Urothelium cell line (cell line): ENCODE results near the gene RBM26.

Experiments
- DNase-seq: peaks from one replicate; pipeline ENCODE4 v3.0.0; 2011; ENCODE audit warnings: low spot score, mixed read lengths
- FAIRE-seq: peaks from 2 replicates; lab custom pipeline; 2011; peaks lifted over from hg19 to GRCh38; lab: Jason Lieb, UNC

RBM26 gene

GRCh38 chr13:79346300-79346914 lies 59.6 kb downstream of the RBM26 start:
- FAIRE-seq (no peak), DNase-seq (no peak)

GRCh38 chr13:79341202-79341601 lies 64.9 kb downstream of the RBM26 start:
- no peak for DNase-seq
- no peak for FAIRE-seq

GRCh38 chr13:79340490-79340889 lies 65.6 kb downstream of the RBM26 start:
- no peak for FAIRE-seq
- no peak for DNase-seq

DNA sequence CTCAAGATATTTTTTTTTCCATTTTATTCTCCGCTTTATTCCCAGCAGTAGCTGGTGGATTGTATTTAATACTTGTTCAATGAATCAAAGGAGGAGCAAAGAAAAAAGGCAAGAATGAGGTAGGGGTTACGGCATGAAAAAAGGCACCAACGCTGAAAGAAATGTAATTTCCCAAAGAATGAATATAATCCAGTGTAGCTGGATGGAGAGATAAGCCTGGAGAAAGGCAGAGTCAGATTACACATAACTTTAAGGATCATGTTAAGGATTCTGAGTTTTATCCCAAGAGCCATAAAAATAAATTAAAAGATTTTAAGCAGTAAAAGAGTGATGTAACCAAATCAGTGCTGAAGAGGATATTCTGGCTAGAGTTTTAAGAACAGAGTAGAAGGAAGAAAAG lies 67.7 kb downstream of the RBM26 start:
- FAIRE-seq (no peak), DNase-seq (no peak)

DNA sequence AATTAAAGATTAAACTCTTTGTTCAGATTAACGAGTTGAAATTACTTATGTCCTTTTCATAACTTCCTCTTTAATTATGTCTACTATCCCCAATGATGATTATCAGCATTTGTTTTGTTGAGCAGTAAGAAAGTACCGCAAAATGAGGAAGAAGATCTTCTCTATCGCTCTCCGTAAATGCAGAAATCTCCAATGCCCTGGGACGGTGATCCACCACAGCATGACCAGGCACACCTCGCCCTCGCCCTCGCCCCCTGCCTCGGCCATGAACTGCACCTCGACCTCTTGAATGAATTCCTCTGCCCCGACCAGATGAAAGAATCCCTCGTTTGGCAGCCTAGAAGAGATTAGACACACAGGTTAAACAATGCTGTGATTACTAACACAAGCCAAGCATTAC lies 69.1 kb downstream of the RBM26 start:
- DNase-seq (no peak), FAIRE-seq (no peak)

DNA sequence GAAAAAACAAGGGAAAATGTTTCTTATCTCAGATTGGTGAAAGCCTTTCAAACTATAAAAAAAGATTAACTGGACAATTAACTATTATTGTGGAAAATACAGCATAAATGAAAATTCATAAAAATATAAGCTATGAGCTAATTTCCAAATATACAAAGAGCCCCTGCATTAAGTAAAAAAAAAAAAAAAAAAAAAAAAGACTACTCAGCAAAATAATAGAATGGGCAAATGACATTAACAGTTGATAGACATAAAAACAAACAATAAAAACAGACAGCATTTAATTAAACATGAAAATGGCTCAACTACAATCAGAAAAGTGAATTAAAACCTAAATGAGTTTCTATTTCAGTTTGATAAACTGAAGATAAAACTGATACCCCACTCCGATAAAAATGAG lies 77.5 kb downstream of the RBM26 start:
- FAIRE-seq: no peak
- no peak for DNase-seq

GRCh38 chr13:79320433-79320832 lies 85.6 kb downstream of the RBM26 start:
- no peak for FAIRE-seq
- no peak for DNase-seq

DNA sequence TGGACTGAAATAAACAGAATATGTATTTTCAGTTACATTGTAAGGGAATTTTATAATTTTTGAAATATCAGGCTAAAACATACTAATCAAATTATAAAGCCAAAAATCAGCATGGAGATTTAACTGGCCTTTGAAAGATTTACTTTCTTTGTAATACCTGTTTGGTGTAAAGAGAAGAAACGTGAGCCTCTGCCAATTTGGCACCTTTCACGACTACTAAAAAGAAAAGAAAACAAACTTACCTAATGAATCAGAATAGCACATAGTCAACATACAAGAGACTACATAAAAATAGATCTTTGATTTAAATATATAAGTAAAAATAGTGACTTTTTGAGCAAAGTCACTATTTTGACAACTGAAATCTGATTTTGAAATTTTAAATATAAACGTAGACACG lies 87.4 kb downstream of the RBM26 start:
- DNase-seq (no peak), FAIRE-seq (no peak)

DNA sequence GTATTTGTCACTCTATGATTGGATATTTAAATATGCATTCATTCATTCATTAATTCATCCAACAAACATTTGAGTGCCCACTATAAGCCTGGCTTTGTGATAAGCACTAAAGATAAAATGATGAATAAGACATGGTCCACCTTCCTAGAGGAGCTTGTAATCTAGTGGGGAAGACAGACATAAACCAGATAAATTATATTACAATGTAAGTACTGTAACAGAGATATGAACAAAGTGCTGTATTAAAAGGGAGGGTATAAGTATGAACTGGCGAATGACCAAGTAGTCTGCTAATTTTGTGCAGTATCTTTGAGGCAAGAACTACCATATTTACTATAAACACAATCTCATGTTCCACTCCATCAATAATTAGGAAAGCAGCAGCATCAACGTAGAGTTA lies 88.2 kb downstream of the RBM26 start:
- FAIRE-seq (no peak), DNase-seq (no peak)

DNA sequence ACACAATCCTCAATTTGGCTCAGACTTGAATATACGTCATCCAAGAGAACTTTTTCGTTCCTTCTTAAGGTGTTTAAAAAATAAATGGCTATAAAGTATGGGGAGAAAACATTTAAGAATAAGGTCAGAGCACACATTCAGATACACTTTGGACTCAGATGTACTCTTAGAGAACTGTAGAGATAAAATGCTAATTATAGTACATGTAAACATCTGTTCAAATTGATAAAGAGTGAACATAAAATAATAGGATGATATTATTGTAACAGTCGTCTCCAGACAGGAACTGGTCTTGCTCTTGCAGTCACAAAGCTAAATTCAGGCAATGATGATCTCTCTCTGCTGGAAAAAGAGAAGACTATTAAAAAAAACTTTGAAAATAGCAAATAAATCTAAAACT lies 91.4 kb downstream of the RBM26 start:
- no peak for FAIRE-seq
- DNase-seq: no peak

DNA sequence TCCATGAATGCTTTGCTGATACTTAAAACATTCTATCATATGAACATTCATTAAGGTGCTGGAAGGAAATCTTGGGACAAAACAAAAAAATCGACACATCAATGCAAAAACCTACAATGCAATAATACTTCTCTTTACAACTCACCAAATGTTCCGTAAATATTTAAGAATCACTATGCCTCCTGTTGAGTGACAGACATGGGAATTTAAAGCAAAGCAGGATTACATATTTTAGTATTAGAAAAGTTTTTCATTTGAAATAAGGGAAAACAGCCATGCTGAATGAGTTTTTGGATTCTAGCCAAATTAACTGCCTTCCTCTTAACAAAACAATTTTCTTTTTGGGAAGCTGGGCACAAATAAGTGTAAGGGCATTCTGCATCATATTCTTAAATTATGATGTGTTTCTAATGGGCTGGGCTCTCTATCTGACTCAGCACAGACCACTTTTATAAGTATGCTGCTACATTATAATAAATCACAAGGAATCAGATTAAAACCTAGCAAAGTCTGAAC lies 93.7 kb downstream of the RBM26 start:
- FAIRE-seq: no peak
- DNase-seq: no peak

DNA sequence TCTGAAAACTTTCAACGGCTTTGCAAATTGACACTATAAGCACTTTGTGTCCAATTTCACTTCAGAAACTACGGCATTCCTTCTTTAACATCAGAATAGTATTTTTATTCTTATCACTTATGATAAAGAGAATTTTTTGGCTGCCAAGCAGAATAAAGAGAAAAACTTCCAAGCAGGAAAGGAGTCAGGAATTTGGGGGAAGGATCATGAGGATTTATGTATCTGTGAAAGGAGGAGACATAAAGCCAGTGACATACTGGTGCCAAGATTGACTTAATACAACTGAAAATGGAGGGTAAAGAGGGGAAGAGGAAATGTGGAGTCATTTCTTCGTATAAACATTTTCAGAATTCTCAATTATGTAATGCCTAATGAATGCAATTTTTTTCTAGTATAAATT lies 94.7 kb downstream of the RBM26 start:
- no peak for DNase-seq
- no peak for FAIRE-seq

- FAIRE-seq (no peak), DNase-seq (no peak)
These were observed 96.4 kb downstream of the RBM26 start for GRCh38 chr13:79309690-79310089.

DNA sequence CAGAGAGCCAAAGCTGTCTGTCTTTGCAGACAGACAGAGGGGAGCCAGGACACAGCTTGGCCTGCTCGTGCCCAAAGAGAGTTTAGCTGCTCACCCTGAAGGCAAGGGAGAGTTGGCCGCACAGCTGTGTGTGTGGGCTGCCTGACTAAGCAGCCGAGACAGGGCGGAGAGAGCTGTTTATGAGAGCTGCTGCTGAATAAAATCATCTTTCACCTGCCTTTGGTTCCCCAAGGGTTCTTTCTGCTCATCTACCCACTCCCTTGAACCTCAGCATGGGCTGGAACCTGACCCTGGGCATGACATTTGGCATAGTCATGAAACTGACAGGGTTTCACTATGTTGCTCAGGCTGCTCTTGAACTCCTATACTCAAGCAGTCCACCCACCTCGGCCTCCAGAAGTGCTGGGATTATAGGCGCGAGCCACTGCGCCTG lies 98.2 kb downstream of the RBM26 start:
- DNase-seq (no peak), FAIRE-seq (no peak)

- FAIRE-seq (no peak), DNase-seq (no peak)
These were observed 98.6 kb downstream of the RBM26 start for GRCh38 chr13:79307433-79307861.

DNA sequence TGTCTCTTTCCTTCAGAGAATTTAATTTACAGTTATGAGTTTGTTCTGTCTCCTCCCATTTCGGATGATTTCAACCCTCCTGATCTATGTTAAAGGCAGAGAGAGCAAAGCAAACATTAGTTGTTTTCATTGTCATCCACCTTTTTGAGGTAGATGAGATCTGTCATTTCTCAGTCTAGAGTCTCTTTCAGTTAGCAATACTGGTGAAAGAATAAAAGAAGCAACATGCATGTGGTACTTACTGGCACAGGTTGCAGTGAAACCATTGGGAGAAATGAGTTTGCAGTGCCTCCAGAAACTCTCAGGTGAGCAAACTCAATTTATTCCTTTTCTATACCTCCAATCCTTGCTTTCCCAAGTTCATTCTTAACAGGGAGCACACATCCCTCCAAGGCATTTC lies 99.4 kb downstream of the RBM26 start:
- FAIRE-seq (no peak), DNase-seq (no peak)

DNA sequence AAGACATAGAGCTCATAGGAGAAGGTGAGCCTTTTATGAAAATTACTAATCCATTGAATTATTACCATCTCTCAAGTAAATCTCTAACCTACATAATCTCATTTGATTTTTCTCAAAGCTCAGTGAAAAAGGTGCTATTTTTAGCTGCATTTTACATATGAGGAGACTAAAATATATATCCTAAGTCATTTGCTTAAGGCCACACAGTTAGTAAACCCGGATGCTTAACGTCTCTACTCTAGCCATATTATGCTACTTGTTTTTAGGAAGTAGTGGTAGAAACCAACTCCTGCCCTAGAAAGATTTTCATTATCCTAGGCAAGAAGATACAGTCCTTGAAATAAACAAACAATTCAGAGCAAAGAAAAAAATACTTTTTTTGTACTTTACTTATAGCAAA lies 108.9 kb downstream of the RBM26 start:
- no peak for FAIRE-seq
- no peak for DNase-seq

DNA sequence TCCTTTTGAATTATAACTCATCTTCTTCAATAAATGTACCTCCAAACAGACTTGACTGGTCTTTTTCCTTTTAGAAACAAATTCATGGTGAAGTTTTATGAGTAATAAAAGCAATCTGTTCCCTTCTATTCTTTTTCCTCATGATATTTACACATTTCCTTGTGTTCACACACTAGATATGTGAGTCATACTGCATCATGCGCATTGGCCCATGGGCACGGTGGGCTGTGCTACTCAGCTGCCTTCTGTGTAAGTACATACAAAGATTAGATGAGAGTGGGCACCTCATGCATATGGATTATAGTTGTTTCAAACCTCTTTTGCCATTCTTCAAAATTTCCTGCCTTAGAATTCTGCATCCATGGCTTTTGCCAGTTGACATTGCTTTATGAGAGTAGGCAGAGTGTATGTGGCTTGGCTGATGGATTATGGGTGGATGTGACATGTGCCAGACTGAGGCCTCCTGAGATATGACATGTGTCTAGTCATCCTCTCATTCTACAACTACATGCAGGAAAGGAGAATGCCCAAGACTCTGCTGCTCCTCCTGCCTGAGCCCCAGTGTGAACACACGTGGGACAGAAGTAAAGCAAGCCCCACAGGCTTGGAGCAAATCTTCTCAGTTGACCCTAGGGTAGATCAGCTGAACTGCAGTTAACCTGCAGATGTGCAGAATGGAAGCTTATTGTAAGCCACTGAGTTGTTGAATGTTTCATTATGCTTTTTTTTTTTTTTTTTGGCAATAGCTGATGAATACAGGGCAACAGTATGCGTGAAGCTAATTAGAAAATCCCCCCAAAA lies 109.9 kb downstream of the RBM26 start:
- FAIRE-seq (no peak), DNase-seq (no peak)

DNA sequence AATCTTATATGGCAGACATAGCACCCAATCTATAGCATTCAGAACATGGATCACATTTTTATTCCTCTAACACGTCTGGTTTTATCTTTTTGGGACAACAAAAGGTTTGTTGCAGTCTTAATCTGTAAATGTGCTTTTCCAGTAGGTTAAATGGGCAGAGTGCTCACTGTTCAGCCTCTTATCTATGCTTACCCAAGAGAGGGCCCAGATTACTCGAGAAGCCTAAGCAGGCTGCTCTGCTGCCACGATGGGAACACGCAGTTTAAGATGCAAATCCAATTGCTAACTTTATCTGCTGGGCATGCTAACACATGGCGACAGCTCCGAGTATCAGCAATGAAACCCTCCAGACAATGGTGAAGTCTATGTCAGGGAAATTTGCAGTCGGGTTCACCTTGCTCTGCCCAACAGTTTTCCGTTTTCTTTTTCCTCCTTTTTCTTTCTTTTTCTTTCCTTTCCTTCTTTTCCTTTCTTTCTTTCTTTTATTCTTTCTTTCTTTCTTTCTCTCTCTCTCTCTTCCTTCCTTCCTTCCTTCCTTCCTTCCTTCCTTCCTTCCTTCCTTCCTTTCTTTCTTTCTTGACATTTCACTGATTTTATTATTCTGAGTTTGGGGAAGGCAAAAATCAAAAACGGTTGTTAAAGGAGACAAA lies 115.3 kb downstream of the RBM26 start:
- no peak for DNase-seq
- FAIRE-seq: no peak

- FAIRE-seq (no peak), DNase-seq (no peak)
These were observed 116.5 kb downstream of the RBM26 start for GRCh38 chr13:79289571-79289970.

DNA sequence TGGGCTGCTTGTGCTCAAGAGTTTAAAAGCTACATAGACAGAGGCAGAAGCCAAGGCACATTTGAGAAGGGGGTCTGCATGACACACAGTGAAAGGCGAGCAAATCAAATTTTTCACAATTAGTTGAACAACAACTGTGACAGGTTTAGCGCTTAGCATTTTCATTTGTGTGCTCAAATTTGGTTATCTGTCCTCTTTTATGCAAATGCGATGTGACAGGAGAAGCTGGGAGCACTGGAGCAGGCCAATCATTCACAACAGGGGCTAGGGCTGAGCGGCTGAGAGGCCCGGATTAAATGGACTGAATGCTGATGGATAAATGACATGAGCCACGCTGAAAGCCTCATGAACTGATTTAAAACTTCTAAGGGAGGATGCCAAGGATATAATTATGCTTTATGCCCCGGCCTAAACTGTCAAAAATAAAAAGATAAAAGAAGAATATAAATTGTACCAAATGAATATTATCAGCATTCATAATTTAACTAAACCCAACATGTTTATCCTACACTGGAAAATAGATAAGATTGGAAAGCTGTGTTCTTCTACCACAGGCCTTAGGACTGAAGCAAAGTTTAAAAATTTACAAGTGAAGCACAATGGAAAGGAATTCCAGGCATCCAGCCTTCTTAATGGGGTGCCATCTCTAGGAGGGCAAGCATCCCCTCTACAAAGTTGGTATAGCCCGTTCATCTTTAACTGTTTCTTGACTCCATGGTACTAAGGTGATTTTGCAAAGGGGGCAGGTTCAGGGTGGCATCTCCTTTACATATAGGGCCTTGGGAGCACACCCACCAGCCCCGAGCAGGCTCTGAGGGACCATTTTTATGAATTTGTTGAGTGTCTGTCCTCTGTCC lies 117.9 kb downstream of the RBM26 start:
- DNase-seq (no peak), FAIRE-seq (no peak)
